Psoas muscle (tissue), 8 donors: ENCODE data around the gene FGGY. TPM values are rescaled to one million over a fixed set of nuclear protein-coding genes. Genes with fewer than 3 reads are reported as not detected.

Source experiments
- ATAC-seq, 4 donors: fragments of 200-7000 bp; cut with Tn5 transposase; one replicate each; pipeline ENCODE4 v1.9.1; 2020; ENCODE audit warnings: moderate library complexity in 3 of 4, mild to moderate bottlenecking in 2 of 4
- DNase-seq, 2 donors: peaks; one replicate each; pipeline ENCODE4 v3.0.0-alpha.2; 2020
- H3K27ac ChIP-seq: fragments of 200-600 bp; one replicate; pipeline ENCODE4 v1.8.0; 2022
- H3K27me3 ChIP-seq, 3 donors: fragments of 200-600 bp in 1 of 3; one replicate each; pipeline versions ENCODE4 v1.6.1 to v1.8.0; 2013 to 2022; ENCODE audit warnings: low read length in 2 of 3, mild to moderate bottlenecking in 2 of 3, moderate library complexity in 1 of 3; ENCODE audit not compliant: insufficient read depth in 3 of 3
- H3K36me3 ChIP-seq, 2 donors: fragments of 200-600 bp in 1 of 2; one replicate each; pipeline versions ENCODE4 v1.6.1 to v1.8.0; 2013 to 2022; ENCODE audit warnings: low read depth in 1 of 2, mild to moderate bottlenecking in 1 of 2, moderate library complexity in 1 of 2; ENCODE audit not compliant: insufficient read depth in 1 of 2
- H3K4me1 ChIP-seq: fragments of 200-600 bp; one replicate; pipeline ENCODE4 v1.8.0; 2022
- H3K4me3 ChIP-seq: fragments of 200-600 bp; one replicate; pipeline ENCODE4 v1.8.0; 2022; ENCODE audit warnings: mild to moderate bottlenecking
- H3K9me3 ChIP-seq: fragments of 200-600 bp; one replicate; pipeline ENCODE4 v1.8.0; 2022
- WGBS, 3 donors: extraction: QIAGEN DNeasy Blood & Tissue Kit; methylation state at CpG; one replicate each; pipeline versions ENCODE4 v1.1.6 to v1.1.7; 2013; 5-methylcytosine and 5-hydroxymethylcytosine counted together
- intact Hi-C, 2 donors: fragments of 100-400 bp; cut with DNase I; formaldehyde crosslinking; loops; one replicate each; pipeline versions ENCODE4 v1.11.0 to v1.14.2; 2022
- polyA plus RNA-seq, 3 donors: library from polyadenylated mRNA; stranded (reverse); fragments of 200-250 nt; gene quantifications; one replicate each; pipeline ENCODE4 v1.2.3, GENCODE V29; 2013
- total RNA-seq, 4 donors: library from RNA; stranded (reverse); fragmentation: NEBNext Ultra II Directional in 2 of 4; extraction: Animal tissue kit (Norgen Biotek cat#: 25700) in 2 of 4; gene quantifications; one replicate each; pipeline versions ENCODE4 v1.2.1 to v1.2.4, GENCODE V29; 2021 to 2023
- TF ChIP-seq, protein P1 (sequence below): fragments of 200-600 bp; IDR thresholded peaks from one replicate; pipeline ENCODE4 v1.8.0; 2022; ENCODE audit warnings: antibody characterized with exemption
- donor health status: healthy with polysubstance abuse.
- donor health status: DM: no; HTN: no; CAD: no; lungs with moderate emphysema.
- donor health status: Bipolar disorder and iron deficiency.
- donor health status: healthy.
- donor health status: DM: yes; HTN: yes; CAD: no.
- donor health status: DM: no; HTN: no; CAD: no.
- donor health status: DM: no; HTN: no; CAD: no.
- donor health status: DM: yes; HTN: yes; CAD: no.

FGGY gene
- total and polyA plus RNA-seq, 7 donors, result 11.9 to 72.2 (median 46.5) TPM

DNA sequence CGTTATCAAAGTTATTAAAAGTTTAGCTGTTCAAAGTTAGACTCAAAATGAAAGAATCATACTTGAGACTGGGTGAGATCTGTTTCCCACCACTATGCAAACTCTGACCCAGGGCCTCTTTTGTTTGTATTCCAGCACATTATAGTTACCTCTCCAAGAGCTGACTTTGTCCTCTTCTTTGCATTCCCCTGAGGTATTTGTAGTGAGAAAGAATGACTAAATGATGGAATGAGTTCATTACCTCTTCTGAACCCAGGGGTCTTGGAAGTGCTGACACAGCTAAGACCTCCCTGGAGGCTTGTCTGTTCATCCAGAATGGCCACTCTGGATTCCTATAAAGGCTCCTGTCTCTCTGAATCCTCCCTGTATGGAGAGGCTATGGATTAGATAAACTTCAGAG is 62.4 kb downstream of the FGGY start:
- H3K27ac ChIP-seq, result peak overlapping the region; percentile 38
- H3K4me3 ChIP-seq, result no peak overlapping the region
- H3K36me3 ChIP-seq, result no peaks in the 10 kb centered on the region
- no peaks in the 10 kb centered on the region for H3K9me3 ChIP-seq
- peaks cover 24% of the 10 kb centered on the region for H3K4me1 ChIP-seq
- no peaks in the 10 kb centered on the region for H3K27me3 ChIP-seq
- no peak for ATAC-seq
- WGBS, 3 donors, result 80 to 87% (median 82%) methylated on average over 1 of the region's 1 CpG
- intact Hi-C loops, result loop anchor here in 1 of 2 donors (5.0 kb wide), 1 partner anchor 42 kb away; no protein-coding TSS in a partner anchor
- DNase-seq, result no peak
- TF ChIP-seq, protein P1, sequence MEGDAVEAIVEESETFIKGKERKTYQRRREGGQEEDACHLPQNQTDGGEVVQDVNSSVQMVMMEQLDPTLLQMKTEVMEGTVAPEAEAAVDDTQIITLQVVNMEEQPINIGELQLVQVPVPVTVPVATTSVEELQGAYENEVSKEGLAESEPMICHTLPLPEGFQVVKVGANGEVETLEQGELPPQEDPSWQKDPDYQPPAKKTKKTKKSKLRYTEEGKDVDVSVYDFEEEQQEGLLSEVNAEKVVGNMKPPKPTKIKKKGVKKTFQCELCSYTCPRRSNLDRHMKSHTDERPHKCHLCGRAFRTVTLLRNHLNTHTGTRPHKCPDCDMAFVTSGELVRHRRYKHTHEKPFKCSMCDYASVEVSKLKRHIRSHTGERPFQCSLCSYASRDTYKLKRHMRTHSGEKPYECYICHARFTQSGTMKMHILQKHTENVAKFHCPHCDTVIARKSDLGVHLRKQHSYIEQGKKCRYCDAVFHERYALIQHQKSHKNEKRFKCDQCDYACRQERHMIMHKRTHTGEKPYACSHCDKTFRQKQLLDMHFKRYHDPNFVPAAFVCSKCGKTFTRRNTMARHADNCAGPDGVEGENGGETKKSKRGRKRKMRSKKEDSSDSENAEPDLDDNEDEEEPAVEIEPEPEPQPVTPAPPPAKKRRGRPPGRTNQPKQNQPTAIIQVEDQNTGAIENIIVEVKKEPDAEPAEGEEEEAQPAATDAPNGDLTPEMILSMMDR, result no peak

DNA sequence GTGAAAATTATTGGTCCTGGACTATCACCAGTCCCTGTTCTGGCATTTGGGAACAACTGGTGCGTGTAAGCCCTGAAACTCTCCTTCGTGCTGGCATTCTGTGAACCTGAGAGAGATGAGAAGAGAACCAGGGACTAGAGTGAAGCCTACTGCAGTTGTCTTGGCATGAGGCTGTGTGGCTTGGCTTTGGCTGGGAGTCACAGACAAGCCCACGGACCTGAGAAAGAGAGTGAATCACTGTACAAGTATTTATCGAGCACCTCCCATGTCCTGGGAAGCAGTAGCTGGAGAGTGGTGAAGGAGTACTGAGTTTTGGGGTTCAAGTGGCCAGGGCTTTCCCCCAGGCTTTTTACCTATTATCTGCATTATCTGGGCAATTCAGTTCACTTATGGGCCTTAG is 63.3 kb downstream of the FGGY start:
- Histone ChIP-seq H3K27ac (peak overlapping the region; percentile 38), H3K9me3 (no peaks in the 10 kb centered on the region), H3K4me3 (no peak overlapping the region), H3K27me3 (no peaks in the 10 kb centered on the region), H3K36me3 (no peaks in the 10 kb centered on the region), H3K4me1 (peaks cover 17% of the 10 kb centered on the region)
- peak; percentile 94 to 99 (median 98) for ATAC-seq
- intact Hi-C loops, result no loop called here
- 30 to 44% (median 35%) methylated on average over 4 of the region's 4 CpGs for WGBS, 3 donors
- DNase-seq, result peak; percentile 66 to 78
- TF ChIP-seq, protein P1, result no peak

DNA sequence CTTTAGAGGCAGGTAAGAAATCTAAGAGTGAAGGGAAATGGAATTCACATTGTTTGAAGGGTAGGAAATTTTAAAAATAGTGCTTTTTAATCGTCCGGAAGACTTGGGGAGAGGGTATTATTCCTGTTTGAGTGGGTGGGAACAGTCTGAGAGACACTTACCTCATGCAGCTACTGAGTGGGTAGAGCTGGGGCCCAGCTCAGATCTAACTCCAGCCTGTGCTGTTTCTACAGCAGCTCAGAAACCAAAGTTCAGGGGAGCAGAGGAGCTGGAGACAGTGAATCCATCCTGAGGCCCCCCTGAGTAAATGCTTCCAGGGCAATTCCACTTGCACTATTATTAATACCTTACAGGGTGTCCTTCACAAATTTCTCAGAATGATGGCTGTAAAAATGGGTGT is 63.8 kb downstream of the FGGY start:
- H3K27ac ChIP-seq, result peak overlapping the region; percentile 38
- no peaks in the 10 kb centered on the region for H3K9me3 ChIP-seq
- intact Hi-C loops, result no loop called here
- WGBS, 3 donors, result 93 to 98% (median 94%) methylated on average over 2 of the region's 2 CpGs
- no peak overlapping the region for H3K4me3 ChIP-seq
- peaks cover 17% of the 10 kb centered on the region for H3K4me1 ChIP-seq
- DNase-seq (no peak), ATAC-seq (no peak)
- no peaks in the 10 kb centered on the region for H3K27me3 ChIP-seq
- no peaks in the 10 kb centered on the region for H3K36me3 ChIP-seq
- TF ChIP-seq, protein P1, result no peak

DNA sequence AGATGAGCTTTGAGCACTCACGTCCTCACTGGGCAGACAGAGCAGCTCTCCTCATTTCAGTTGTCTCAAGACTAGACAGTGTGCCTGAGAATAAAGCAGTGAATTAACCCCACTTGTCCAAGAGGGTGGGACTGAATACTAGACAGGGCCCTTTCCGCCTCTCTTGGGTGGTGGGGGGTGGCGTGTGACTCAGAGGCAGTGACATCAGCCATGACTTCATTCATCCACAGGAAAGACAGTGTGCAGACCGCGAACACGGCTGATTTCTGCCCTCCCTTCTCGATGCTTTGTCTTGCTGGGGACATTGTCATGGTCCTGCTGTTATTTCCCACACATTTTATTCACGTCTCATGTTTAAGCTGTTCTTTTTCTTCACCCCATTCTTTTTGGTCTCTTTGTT is 64.9 kb downstream of the FGGY start:
- no peaks in the 10 kb centered on the region for H3K36me3 ChIP-seq
- H3K27me3 ChIP-seq, result no peaks in the 10 kb centered on the region
- H3K4me3 ChIP-seq, result no peak overlapping the region
- ATAC-seq, result no peak
- no peak overlapping the region for H3K27ac ChIP-seq
- peaks cover 18% of the 10 kb centered on the region for H3K4me1 ChIP-seq
- DNase-seq, result no peak
- TF ChIP-seq, protein P1, result no peak
- intact Hi-C loops, result no loop called here
- H3K9me3 ChIP-seq, result no peaks in the 10 kb centered on the region
- 76 to 87% (median 86%) methylated on average over 8 of the region's 8 CpGs for WGBS, 3 donors

GRCh38 chr1:59364037-59364436 is 67.1 kb downstream of the FGGY start:
- Histone ChIP-seq H3K4me3 (no peak overlapping the region), H3K9me3 (no peaks in the 10 kb centered on the region), H3K36me3 (no peaks in the 10 kb centered on the region), H3K27ac (no peak overlapping the region), H3K4me1 (peaks cover 35% of the 10 kb centered on the region), H3K27me3 (no peaks in the 10 kb centered on the region)
- intact Hi-C loops, result no loop called here
- 75 to 90% (median 80%) methylated on average over 2 of the region's 2 CpGs for whole genome bisulfite sequencing, 3 donors
- ATAC-seq (no peak), DNase-seq (no peak)
- TF ChIP-seq, protein P1, result no peak
